OCI-LY7 (cell line): Measurements from ENCODE around the gene CCR3. TPM values are rescaled to one million over a fixed set of nuclear protein-coding genes. Genes with fewer than 3 reads are reported as not detected.

Experiments
- BruUV-seq: library from RNA; stranded (reverse); fragments of 400-500 nt; replicated peaks from 2 replicates; lab custom pipeline; 2021; lab: Mats Ljungman, UMichigan
- CTCF ChIA-PET: fragments of 300-600 bp; sonication (Branson Sonifier 250); formaldehyde crosslinking; loops from one replicate; lab custom pipeline; 2022; ENCODE audit warnings: antibody characterized with exemption; ENCODE audit not compliant: unreplicated experiment; lab: Charles Lee
- POLR2A ChIA-PET: fragments of 300-600 bp; sonication (Branson Sonifier 250); formaldehyde crosslinking; loops from one replicate; lab custom pipeline; 2022; ENCODE audit warnings: antibody characterized with exemption; lab: Charles Lee
- DNase-seq: peaks from one replicate; pipeline ENCODE4 v3.0.0-alpha.2; 2015; ENCODE audit warnings: low spot score
- H2AFZ ChIP-seq: fragments of 200-600 bp; sonication (generic), shearing (Covaris generic); 2 replicates; pipeline ENCODE4 v1.6.1; 2014; ENCODE audit warnings: mild to moderate bottlenecking, antibody characterized with exemption, low read length, moderate library complexity
- H3K27ac ChIP-seq: fragments of 200-600 bp; sonication (generic); 2 replicates; pipeline ENCODE4 v1.5.1; 2014; ENCODE audit warnings: mixed run types, low read depth, mild to moderate bottlenecking, moderate library complexity, low read length, inconsistent platforms; ENCODE audit not compliant: poor library complexity, severe bottlenecking
- H3K36me3 ChIP-seq: fragments of 200-600 bp; sonication (generic); 2 replicates; pipeline ENCODE4 v1.6.1; 2014; ENCODE audit warnings: mild to moderate bottlenecking, antibody characterized with exemption, low read length, moderate library complexity, mixed read lengths; ENCODE audit not compliant: insufficient read depth
- H3K4me1 ChIP-seq: fragments of 200-600 bp; sonication (generic); 2 replicates; pipeline ENCODE4 v1.5.1; 2014; ENCODE audit warnings: mild to moderate bottlenecking, low read length; ENCODE audit not compliant: insufficient read depth, poor library complexity, severe bottlenecking
- H3K4me2 ChIP-seq: fragments of 200-600 bp; sonication (generic); 2 replicates; pipeline ENCODE4 v1.6.1; 2014; ENCODE audit warnings: mild to moderate bottlenecking, low read length
- H3K4me3 ChIP-seq: fragments of 200-600 bp; sonication (generic); 2 replicates; pipeline ENCODE4 v1.5.1; 2014; ENCODE audit warnings: mild to moderate bottlenecking, low read depth, low read length; ENCODE audit not compliant: poor library complexity, severe bottlenecking
- H3K79me2 ChIP-seq: fragments of 200-600 bp; sonication (generic); 2 replicates; pipeline ENCODE4 v1.6.1; 2016; ENCODE audit warnings: low read depth, mild to moderate bottlenecking, low read length, moderate library complexity, mixed read lengths; ENCODE audit not compliant: insufficient read depth
- H3K9me2 ChIP-seq: fragments of 200-600 bp; sonication (generic); 2 replicates; pipeline ENCODE4 v1.6.1; 2016; ENCODE audit warnings: mild to moderate bottlenecking, low read length, mixed read lengths; ENCODE audit not compliant: insufficient read depth
- H3K9me3 ChIP-seq: fragments of 200-600 bp; sonication (generic); 2 replicates; pipeline ENCODE4 v1.6.1; 2014; ENCODE audit warnings: mild to moderate bottlenecking, mixed run types, low read length, mixed read lengths
- H4K20me1 ChIP-seq: fragments of 200-600 bp; sonication (generic); 2 replicates; pipeline ENCODE4 v1.6.1; 2014; ENCODE audit warnings: mild to moderate bottlenecking, antibody characterized with exemption, low read length, moderate library complexity, mixed read lengths; ENCODE audit not compliant: insufficient read depth
- EZH2phosphoT487 ChIP-seq: fragments of 200-600 bp; sonication (generic); IDR thresholded peaks from 2 replicates; pipeline ENCODE4 v1.6.1; 2018; ENCODE audit warnings: low read depth, borderline replicate concordance, mild to moderate bottlenecking, mixed run types, antibody characterized with exemption, low read length, moderate library complexity, mixed read lengths
- intact Hi-C: fragments of 100-400 bp; cut with micrococcal nuclease; formaldehyde crosslinking; loops from one replicate; pipeline ENCODE4 v1.10.0; 2022; ENCODE audit not compliant: unreplicated experiment
- total RNA-seq, 2 experiments: library from RNA; depleted of rRNA in 1 of 2; stranded (reverse); fragments of >200 nt in 1 of 2; shearing (Covaris generic) in 1 of 2; gene quantifications; 2 replicates each; pipeline ENCODE4 v1.2.3, GENCODE V29; 2014 to 2022
- TF ChIP-seq, protein P1 (sequence below): fragments of 200-600 bp; sonication (generic); conservative IDR thresholded peaks from 2 replicates; pipeline ENCODE4 v1.5.1; 2014; ENCODE audit warnings: mild to moderate bottlenecking, antibody characterized with exemption, low read length, moderate library complexity, mixed read lengths

CCR3 gene
- total RNA-seq, 2 experiments from 2014 or later: not detected

DNA sequence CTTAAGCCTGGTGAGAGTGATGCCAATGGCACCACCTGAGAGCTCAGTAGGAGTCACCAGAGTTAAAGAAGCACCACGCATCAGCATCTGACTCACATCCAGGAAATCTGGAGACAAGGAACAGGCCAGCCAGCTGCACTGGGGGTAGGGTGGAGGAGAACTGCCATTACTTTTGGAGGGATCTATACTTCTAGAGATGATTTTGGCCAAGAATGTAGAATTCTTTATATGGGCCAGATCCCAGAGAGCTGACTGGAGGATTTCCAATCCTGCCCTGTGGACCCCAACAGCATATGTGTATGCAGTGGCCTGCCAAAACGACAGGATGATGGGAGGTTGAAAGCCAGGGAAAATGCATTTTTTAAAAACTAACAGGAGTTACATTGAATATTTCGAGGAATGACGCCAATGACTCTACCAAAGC lies 29.8 kb downstream of the CCR3 start:
- intact Hi-C loops: no loop called here
- ChIA-PET POLR2A (no interaction called here), CTCF (no interaction called here)
- H3K4me1 ChIP-seq: no peaks in the 10 kb centered on the region
- H3K9me3 ChIP-seq: no peaks in the 10 kb centered on the region
- no peak for DNase-seq
- no peaks in the 10 kb centered on the region for H3K79me2 ChIP-seq
- no peak overlapping the region for H3K4me2 ChIP-seq
- no peaks in the 10 kb centered on the region for H4K20me1 ChIP-seq
- H3K9me2 ChIP-seq: no peaks in the 10 kb centered on the region
- no peak overlapping the region for H3K4me3 ChIP-seq
- no peak for TF ChIP-seq EZH2phosphoT487
- TF ChIP-seq, protein P1, sequence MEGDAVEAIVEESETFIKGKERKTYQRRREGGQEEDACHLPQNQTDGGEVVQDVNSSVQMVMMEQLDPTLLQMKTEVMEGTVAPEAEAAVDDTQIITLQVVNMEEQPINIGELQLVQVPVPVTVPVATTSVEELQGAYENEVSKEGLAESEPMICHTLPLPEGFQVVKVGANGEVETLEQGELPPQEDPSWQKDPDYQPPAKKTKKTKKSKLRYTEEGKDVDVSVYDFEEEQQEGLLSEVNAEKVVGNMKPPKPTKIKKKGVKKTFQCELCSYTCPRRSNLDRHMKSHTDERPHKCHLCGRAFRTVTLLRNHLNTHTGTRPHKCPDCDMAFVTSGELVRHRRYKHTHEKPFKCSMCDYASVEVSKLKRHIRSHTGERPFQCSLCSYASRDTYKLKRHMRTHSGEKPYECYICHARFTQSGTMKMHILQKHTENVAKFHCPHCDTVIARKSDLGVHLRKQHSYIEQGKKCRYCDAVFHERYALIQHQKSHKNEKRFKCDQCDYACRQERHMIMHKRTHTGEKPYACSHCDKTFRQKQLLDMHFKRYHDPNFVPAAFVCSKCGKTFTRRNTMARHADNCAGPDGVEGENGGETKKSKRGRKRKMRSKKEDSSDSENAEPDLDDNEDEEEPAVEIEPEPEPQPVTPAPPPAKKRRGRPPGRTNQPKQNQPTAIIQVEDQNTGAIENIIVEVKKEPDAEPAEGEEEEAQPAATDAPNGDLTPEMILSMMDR: no peak
- no peaks in the 10 kb centered on the region for H3K36me3 ChIP-seq
- no peak overlapping the region for H2AFZ ChIP-seq
- BruUV-seq: no TSS peak
- H3K27ac ChIP-seq: no peak overlapping the region

DNA sequence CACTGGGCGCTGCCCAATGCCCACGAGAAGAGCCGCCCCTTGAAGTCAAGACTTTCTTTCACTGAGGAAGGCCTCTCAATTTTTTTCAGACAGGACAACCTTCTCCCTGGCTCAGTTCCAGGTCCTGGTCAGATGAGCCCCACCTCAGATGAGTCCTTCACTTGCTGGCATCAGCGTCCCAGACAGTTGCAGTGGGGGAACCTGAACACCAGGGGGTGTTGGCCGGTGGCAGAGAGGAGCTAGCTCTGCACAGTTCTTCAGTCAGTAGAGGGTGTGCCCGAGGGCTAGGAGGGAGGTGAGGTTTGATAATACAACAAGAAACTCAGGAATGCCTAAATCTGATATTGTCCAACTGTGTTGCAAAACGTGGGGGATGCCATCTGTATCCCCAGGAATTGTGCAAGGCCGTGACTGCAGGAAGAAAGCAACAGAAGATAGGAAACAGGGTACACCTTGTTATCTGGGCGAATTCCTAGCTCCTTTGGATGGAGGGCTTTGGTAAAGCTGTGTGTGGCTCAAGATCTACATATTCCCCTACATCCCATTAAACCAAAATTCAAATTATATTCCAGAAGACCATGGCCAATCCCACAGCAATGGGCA lies 34.3 kb downstream of the CCR3 start:
- Histone ChIP-seq H3K27ac (no peak overlapping the region), H3K36me3 (no peaks in the 10 kb centered on the region), H4K20me1 (no peaks in the 10 kb centered on the region), H3K79me2 (no peaks in the 10 kb centered on the region), H3K9me3 (0 out of 2 replicates have a peak, but pooled peaks cover 9% of the 10 kb centered on the region), H3K4me1 (no peaks in the 10 kb centered on the region), H3K4me3 (no peak overlapping the region), H3K4me2 (no peak overlapping the region), H3K9me2 (no peaks in the 10 kb centered on the region), H2AFZ (no peak overlapping the region)
- ChIA-PET CTCF (interaction anchor here (1.1 kb wide), 1 partner anchor 95 kb away, joined by 6 read pairs; no protein-coding TSS in a partner anchor), POLR2A (interaction anchor here (0.5 kb wide), 1 partner anchor 415 kb away, joined by 3 read pairs; no protein-coding TSS in a partner anchor)
- DNase-seq: peak; percentile 38
- TF ChIP-seq EZH2phosphoT487: no peak
- TF ChIP-seq, protein P1: peak; percentile 80
- intact Hi-C loops: loop anchor here (1.0 kb wide), 1 partner anchor 102 kb away; no protein-coding TSS in a partner anchor
- BruUV-seq: no TSS peak

DNA sequence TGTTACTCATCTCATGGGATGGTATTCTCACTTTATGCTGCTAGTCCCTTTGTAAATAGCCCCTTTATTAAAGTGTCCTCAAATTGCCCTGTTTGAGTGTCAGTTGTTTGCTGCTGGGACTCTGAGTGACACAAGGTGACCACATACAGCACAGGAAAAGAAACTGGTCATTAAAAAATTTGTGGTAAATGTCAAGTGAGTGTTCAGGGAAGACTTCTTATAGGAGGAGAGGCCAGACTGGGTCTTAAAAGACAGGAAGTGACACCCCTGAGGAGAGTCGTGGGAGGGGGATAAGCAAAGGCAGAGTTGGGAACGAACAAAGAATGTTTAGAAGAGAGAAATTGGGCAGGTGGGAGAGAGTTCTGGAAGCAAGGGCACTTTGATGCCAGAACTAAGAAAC lies 35.2 kb downstream of the CCR3 start:
- Histone ChIP-seq H3K4me1 (no peaks in the 10 kb centered on the region), H3K79me2 (no peaks in the 10 kb centered on the region), H3K4me2 (no peak overlapping the region), H2AFZ (no peak overlapping the region), H4K20me1 (no peaks in the 10 kb centered on the region), H3K9me3 (0 out of 2 replicates have a peak, but pooled peaks cover 9% of the 10 kb centered on the region), H3K9me2 (no peaks in the 10 kb centered on the region), H3K36me3 (no peaks in the 10 kb centered on the region), H3K27ac (no peak overlapping the region), H3K4me3 (no peak overlapping the region)
- ChIA-PET CTCF (no interaction called here), POLR2A (no interaction called here)
- DNase-seq: no peak
- intact Hi-C loops: no loop called here
- no TSS peak for BruUV-seq
- no peak for TF ChIP-seq EZH2phosphoT487
- TF ChIP-seq, protein P1: no peak
